HepG2 (cell line): ENCODE data around the gene NPC1. TPM values are rescaled to one million over a fixed set of nuclear protein-coding genes. Genes with fewer than 3 reads are reported as not detected.
A peak's percentile ranks its signal among the peaks of the same experiment; 100 is the strongest.

Experiments
- ATM ChIP-seq: fragments of 450-650 bp; IDR thresholded peaks from 2 replicates; pipeline ENCODE4 v1.7.1; 2017; ENCODE audit warnings: mild to moderate bottlenecking, borderline replicate concordance
- BHLHE40 ChIP-seq: IDR thresholded peaks from 2 replicates; pipeline ENCODE4 v1.6.1; 2011; ENCODE audit warnings: low read length, improper control_type of control experiment
- KLF15 ChIP-seq: sonication (generic); formaldehyde crosslinking; IDR thresholded peaks from 2 replicates; pipeline ENCODE4 v1.8.1; 2023; ENCODE audit warnings: borderline replicate concordance, mild to moderate bottlenecking, inconsistent platforms, missing genetic modification reagents, mixed read lengths
- MAFF ChIP-seq: IDR thresholded peaks from 2 replicates; pipeline ENCODE4 v1.6.1; 2011; ENCODE audit warnings: low read depth, low read length, improper control_type of control experiment
- MBNL3 ChIP-seq: fragments of 250-450 bp; sonication (Bioruptor Pico); conservative IDR thresholded peaks from 2 replicates; pipeline ENCODE4 v1.8.0; 2022; ENCODE audit warnings: mild to moderate bottlenecking, inconsistent platforms
- SKI ChIP-seq: fragments of 450-650 bp; IDR thresholded peaks from one replicate; pipeline ENCODE4 v1.6.1; 2018; ENCODE audit warnings: mild to moderate bottlenecking; ENCODE audit not compliant: partially characterized antibody
- TARDBP ChIP-seq: sonication (generic); formaldehyde crosslinking; IDR thresholded peaks from 2 replicates; pipeline ENCODE4 v1.8.0; 2022; ENCODE audit warnings: mild to moderate bottlenecking, missing genetic modification reagents
- TBX2 ChIP-seq: sonication (generic); formaldehyde crosslinking; IDR thresholded peaks from 2 replicates; pipeline ENCODE4 v1.5.0; 2020; ENCODE audit warnings: missing genetic modification reagents, mild to moderate bottlenecking, borderline replicate concordance
- ZBTB20 ChIP-seq: sonication (generic); formaldehyde crosslinking; IDR thresholded peaks from 2 replicates; pipeline ENCODE4 v1.8.1; 2023; ENCODE audit warnings: missing genetic modification reagents, low read depth, mild to moderate bottlenecking, borderline replicate concordance
- ZBTB7A ChIP-seq: sonication (generic); formaldehyde crosslinking; IDR thresholded peaks from 2 replicates; pipeline ENCODE4 v1.8.0; 2022; ENCODE audit warnings: mild to moderate bottlenecking, missing genetic modification reagents
- ZNF251 ChIP-seq: sonication (generic); formaldehyde crosslinking; IDR thresholded peaks from 2 replicates; pipeline ENCODE4 v1.9.0; 2021; ENCODE audit warnings: mild to moderate bottlenecking, missing genetic modification reagents
- ZNF484 ChIP-seq: sonication (generic); formaldehyde crosslinking; IDR thresholded peaks from 2 replicates; pipeline ENCODE4 v1.5.1; 2020; ENCODE audit warnings: mild to moderate bottlenecking, low read depth, missing genetic modification reagents, borderline replicate concordance
- ZNF546 ChIP-seq: sonication (generic); formaldehyde crosslinking; conservative IDR thresholded peaks from 2 replicates; pipeline ENCODE4 v1.8.1; 2023; ENCODE audit warnings: mild to moderate bottlenecking, missing genetic modification reagents
- ZNF589 ChIP-seq: sonication (generic); formaldehyde crosslinking; conservative IDR thresholded peaks from 2 replicates; pipeline ENCODE4 v1.8.0; 2022; ENCODE audit warnings: mild to moderate bottlenecking, moderate library complexity, missing genetic modification reagents
- ZNF839 ChIP-seq: sonication (generic); formaldehyde crosslinking; IDR thresholded peaks from 2 replicates; pipeline ENCODE4 v1.4.0; 2020; ENCODE audit warnings: missing genetic modification reagents, mild to moderate bottlenecking, borderline replicate concordance
- ZNF891 ChIP-seq: sonication (generic); formaldehyde crosslinking; IDR thresholded peaks from 2 replicates; pipeline ENCODE4 v1.5.0; 2020; ENCODE audit warnings: mild to moderate bottlenecking, missing genetic modification reagents
- ZSCAN9 ChIP-seq: IDR thresholded peaks from 2 replicates; pipeline ENCODE4 v1.6.1; 2016; ENCODE audit warnings: borderline replicate concordance
- polyA plus RNA-seq, 8 experiments: library from polyadenylated mRNA; depleted of rRNA in 3 of 8; stranded (reverse) in 7 of 8; unstranded in 1 of 8; fragments of >200 nt; fragmentation: Illumina TruSeq in 4 of 8; extraction: Trizol in 4 of 8; gene quantifications; 2 replicates each; pipeline versions ENCODE4 v1.2.1 to v1.2.3, GENCODE V29; 2011 to 2016; ENCODE audit warnings: low read depth in 4 of 8, missing spikeins in 1 of 8, mixed read lengths in 1 of 8; ENCODE audit not compliant: insufficient read depth in 1 of 8
- total RNA-seq, 5 experiments: library from RNA; depleted of rRNA; stranded (reverse); fragments of >200 nt; fragmentation: Illumina TruSeq; extraction: Trizol; gene quantifications; 2 replicates each; pipeline ENCODE4 v1.2.3, GENCODE V29; 2016; ENCODE audit warnings: low read depth in 1 of 5
- TF ChIP-seq, protein P1 (sequence below): sonication (generic); formaldehyde crosslinking; IDR thresholded peaks from 2 replicates; pipeline ENCODE4 v1.5.0; 2020; ENCODE audit warnings: missing genetic modification reagents, mild to moderate bottlenecking, borderline replicate concordance
- TF ChIP-seq, protein P2 (sequence below), 2 experiments: IDR thresholded peaks; 2 replicates each; pipeline ENCODE4 v1.6.1; 2011 to 2012; ENCODE audit warnings: low read length in 2 of 2, borderline replicate concordance in 1 of 2, low read depth in 1 of 2, mild to moderate bottlenecking in 1 of 2, moderate library complexity in 1 of 2
- TF ChIP-seq, protein P3 (sequence below): sonication (generic); formaldehyde crosslinking; IDR thresholded peaks from 2 replicates; pipeline ENCODE4 v1.5.1; 2020; ENCODE audit warnings: missing genetic modification reagents, mild to moderate bottlenecking, borderline replicate concordance
- TF ChIP-seq, protein P4 (sequence below): sonication (generic); formaldehyde crosslinking; conservative IDR thresholded peaks from 2 replicates; pipeline ENCODE4 v1.5.0; 2020; ENCODE audit warnings: missing genetic modification reagents

Gene NPC1
- total and polyA plus RNA-seq, 2 of the 13 experiments (the other 11 are each of a cell fraction or from before 2014, with no cell fraction given): 46.5 to 114 TPM

DNA sequence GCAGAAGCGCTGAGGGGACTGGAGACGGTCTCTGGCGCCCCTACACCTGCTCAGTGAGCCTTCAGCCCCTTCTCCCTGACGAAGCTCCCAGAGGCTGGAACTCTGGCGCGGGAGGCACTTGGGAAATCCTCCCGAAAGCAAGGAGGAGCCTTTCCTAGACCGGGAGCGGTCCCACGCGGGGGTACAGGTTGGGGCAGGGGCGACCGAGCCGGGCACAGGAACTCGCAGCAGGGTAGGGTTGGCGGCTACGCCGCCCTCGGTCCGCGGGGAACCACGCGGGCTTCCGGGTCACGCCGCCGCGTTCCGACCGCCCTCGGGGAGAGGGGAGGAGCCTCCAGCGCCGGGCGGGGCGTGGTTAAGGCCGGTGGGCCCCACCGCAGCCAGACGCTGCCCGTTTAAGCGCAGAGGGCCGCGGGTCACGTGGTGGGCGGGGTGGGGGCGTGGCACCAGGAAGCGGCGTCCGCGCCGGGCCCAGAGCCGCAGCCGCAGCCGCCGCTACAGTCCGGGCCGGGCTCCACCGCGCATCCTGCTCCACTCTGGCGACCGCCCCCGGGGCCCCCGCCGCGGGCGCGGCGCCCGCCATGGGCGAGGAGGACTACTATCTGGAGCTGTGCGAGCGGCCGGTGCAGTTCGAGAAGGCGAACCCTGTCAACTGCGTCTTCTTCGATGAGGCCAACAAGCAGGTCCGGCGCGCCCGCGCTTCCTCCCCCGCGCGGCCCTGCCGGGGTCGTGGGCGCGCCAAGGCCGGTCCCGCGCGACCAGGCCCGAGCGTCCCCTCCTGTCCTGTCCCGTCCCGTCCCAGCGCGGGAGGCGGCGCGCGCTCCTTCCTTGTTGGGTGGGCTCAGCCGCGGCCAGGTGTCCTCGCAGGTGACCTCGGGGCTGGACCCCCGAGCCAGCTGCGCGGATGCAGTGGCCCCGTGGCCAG, 83.0 kb downstream of the NPC1 start, which contains the start of gene RMC1 (continued):
- TF ChIP-seq SKI (peak; percentile 25), ATM (no peak), ZNF891 (CRISPR knock-in tag) (no peak), ZNF484 (CRISPR knock-in tag) (no peak; the same call in 1 of the 2 replicates), ZNF546 (CRISPR knock-in tag) (peak; percentile 48; the same call in 1 of the 2 replicates), ZNF589 (CRISPR knock-in tag) (peak; percentile 75; the same call in 1 of the 2 replicates), TBX2 (peak; percentile 83; the same call in 1 of the 2 replicates), ZSCAN9 (peak; percentile 73; the same call in 1 of the 2 replicates), ZBTB7A (CRISPR knock-in tag) (no peak), ZBTB20 (CRISPR knock-in tag) (peak; percentile 47; the same call in 1 of the 2 replicates), ZNF251 (CRISPR knock-in tag) (no peak), BHLHE40 (peak; percentile 83), KLF15 (CRISPR knock-in tag) (no peak), ZNF839 (CRISPR knock-in tag) (peak; percentile 85; the same call in 1 of the 2 replicates), TARDBP (CRISPR knock-in tag) (no peak), MAFF (no peak), MBNL3 (CRISPR knock-in tag) (no peak)
- TF ChIP-seq, protein P1, sequence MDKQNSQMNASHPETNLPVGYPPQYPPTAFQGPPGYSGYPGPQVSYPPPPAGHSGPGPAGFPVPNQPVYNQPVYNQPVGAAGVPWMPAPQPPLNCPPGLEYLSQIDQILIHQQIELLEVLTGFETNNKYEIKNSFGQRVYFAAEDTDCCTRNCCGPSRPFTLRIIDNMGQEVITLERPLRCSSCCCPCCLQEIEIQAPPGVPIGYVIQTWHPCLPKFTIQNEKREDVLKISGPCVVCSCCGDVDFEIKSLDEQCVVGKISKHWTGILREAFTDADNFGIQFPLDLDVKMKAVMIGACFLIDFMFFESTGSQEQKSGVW (CRISPR knock-in tag): no peak; the same call in 1 of the 2 replicates
- TF ChIP-seq, protein P2, sequence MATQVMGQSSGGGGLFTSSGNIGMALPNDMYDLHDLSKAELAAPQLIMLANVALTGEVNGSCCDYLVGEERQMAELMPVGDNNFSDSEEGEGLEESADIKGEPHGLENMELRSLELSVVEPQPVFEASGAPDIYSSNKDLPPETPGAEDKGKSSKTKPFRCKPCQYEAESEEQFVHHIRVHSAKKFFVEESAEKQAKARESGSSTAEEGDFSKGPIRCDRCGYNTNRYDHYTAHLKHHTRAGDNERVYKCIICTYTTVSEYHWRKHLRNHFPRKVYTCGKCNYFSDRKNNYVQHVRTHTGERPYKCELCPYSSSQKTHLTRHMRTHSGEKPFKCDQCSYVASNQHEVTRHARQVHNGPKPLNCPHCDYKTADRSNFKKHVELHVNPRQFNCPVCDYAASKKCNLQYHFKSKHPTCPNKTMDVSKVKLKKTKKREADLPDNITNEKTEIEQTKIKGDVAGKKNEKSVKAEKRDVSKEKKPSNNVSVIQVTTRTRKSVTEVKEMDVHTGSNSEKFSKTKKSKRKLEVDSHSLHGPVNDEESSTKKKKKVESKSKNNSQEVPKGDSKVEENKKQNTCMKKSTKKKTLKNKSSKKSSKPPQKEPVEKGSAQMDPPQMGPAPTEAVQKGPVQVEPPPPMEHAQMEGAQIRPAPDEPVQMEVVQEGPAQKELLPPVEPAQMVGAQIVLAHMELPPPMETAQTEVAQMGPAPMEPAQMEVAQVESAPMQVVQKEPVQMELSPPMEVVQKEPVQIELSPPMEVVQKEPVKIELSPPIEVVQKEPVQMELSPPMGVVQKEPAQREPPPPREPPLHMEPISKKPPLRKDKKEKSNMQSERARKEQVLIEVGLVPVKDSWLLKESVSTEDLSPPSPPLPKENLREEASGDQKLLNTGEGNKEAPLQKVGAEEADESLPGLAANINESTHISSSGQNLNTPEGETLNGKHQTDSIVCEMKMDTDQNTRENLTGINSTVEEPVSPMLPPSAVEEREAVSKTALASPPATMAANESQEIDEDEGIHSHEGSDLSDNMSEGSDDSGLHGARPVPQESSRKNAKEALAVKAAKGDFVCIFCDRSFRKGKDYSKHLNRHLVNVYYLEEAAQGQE (IDR thresholded peaks at IDR 0.05; ENCODE audit: borderline replicate concordance in 1 of 2, low read depth in 1 of 2, low read length in 2 of 2): no peak
- TF ChIP-seq, protein P3, sequence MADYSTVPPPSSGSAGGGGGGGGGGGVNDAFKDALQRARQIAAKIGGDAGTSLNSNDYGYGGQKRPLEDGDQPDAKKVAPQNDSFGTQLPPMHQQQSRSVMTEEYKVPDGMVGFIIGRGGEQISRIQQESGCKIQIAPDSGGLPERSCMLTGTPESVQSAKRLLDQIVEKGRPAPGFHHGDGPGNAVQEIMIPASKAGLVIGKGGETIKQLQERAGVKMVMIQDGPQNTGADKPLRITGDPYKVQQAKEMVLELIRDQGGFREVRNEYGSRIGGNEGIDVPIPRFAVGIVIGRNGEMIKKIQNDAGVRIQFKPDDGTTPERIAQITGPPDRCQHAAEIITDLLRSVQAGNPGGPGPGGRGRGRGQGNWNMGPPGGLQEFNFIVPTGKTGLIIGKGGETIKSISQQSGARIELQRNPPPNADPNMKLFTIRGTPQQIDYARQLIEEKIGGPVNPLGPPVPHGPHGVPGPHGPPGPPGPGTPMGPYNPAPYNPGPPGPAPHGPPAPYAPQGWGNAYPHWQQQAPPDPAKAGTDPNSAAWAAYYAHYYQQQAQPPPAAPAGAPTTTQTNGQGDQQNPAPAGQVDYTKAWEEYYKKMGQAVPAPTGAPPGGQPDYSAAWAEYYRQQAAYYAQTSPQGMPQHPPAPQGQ: no peak
- TF ChIP-seq, protein P4, sequence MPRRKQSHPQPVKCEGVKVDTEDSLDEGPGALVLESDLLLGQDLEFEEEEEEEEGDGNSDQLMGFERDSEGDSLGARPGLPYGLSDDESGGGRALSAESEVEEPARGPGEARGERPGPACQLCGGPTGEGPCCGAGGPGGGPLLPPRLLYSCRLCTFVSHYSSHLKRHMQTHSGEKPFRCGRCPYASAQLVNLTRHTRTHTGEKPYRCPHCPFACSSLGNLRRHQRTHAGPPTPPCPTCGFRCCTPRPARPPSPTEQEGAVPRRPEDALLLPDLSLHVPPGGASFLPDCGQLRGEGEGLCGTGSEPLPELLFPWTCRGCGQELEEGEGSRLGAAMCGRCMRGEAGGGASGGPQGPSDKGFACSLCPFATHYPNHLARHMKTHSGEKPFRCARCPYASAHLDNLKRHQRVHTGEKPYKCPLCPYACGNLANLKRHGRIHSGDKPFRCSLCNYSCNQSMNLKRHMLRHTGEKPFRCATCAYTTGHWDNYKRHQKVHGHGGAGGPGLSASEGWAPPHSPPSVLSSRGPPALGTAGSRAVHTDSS (CRISPR knock-in tag): no peak
